SKM-1 (cell line): Measurements from ENCODE around the gene RNF14.

ENCODE experiments used
- DNase-seq: peaks from one replicate; lab custom pipeline; 2025; ENCODE audit not compliant: unreplicated experiment; lab: John Stamatoyannopoulos, UW

The RNF14 gene

GRCh38 chr5:141976176-141976575 lies 7.3 kb downstream of the RNF14 start:
- no peak for DNase-seq

GRCh38 chr5:141978389-141978788 lies 9.5 kb downstream of the RNF14 start:
- DNase-seq = no peak

GRCh38 chr5:141982626-141983025 lies 13.7 kb downstream of the RNF14 start:
- no peak for DNase-seq

- DNase-seq = no peak
Observed at GRCh38 chr5:141986072-141986471, 17.2 kb downstream of the RNF14 start.

- DNase-seq = no peak
Observed at GRCh38 chr5:141989720-141990119, 20.8 kb downstream of the RNF14 start.

GRCh38 chr5:141992349-141992963 lies 23.6 kb downstream of the RNF14 start:
- peak; percentile 41 for DNase-seq

GRCh38 chr5:141994511-141995136 lies 25.7 kb downstream of the RNF14 start:
- DNase-seq = no peak

- DNase-seq = no peak
Observed at GRCh38 chr5:141995656-141996055, 26.8 kb downstream of the RNF14 start.

GRCh38 chr5:141997358-141997960 lies 28.6 kb downstream of the RNF14 start:
- DNase-seq = no peak

- DNase-seq = no peak
Observed at GRCh38 chr5:142000173-142000572, 31.3 kb downstream of the RNF14 start.

GRCh38 chr5:142000704-142001484 lies 32.0 kb downstream of the RNF14 start:
- DNase-seq = no peak

GRCh38 chr5:142003266-142003800 lies 34.4 kb downstream of the RNF14 start:
- DNase-seq = no peak

- peak; percentile 11 for DNase-seq
Observed at GRCh38 chr5:142006363-142007236, 37.7 kb downstream of the RNF14 start.

GRCh38 chr5:142007237-142007544 lies 38.3 kb downstream of the RNF14 start:
- DNase-seq = no peak

- DNase-seq = no peak
Observed at GRCh38 chr5:142008813-142009212, 39.9 kb downstream of the RNF14 start.

GRCh38 chr5:142009886-142010285 lies 41.0 kb downstream of the RNF14 start:
- DNase-seq = no peak

- no peak for DNase-seq
Observed at GRCh38 chr5:142011572-142012185, 42.8 kb downstream of the RNF14 start.

GRCh38 chr5:142012186-142012785 lies 43.4 kb downstream of the RNF14 start:
- peak; percentile 67 for DNase-seq

GRCh38 chr5:142012792-142013388 lies 44.0 kb downstream of the RNF14 start, which contains the start of gene GNPDA1:
Gene GNPDA1 (minus strand): TSS chr5:142013027. CDS start chr5:142012035, 992 bp downstream.
- DNase-seq = peak; percentile 33
